Stimulated activated CD4-positive, alpha-beta T cell treated with anti-CD3 and anti-CD28 coated beads, Interleukin-1b, Interleukin-23, amount 100 ng/mL, for 48 hours (primary cell): ENCODE results near the gene SNED1.
"Not testable (repeated sequence)": the region's sequence is repeated elsewhere in the genome, so short reads cannot be mapped to it uniquely, and the experiment has no call there.

Experiments
- DNase-seq: peaks from one replicate; pipeline ENCODE4 v3.0.0-alpha.2; 2020

The SNED1 gene

GRCh38 chr2:241091201-241091600, 92.8 kb downstream of the SNED1 start:
- no peak for DNase-seq

DNA sequence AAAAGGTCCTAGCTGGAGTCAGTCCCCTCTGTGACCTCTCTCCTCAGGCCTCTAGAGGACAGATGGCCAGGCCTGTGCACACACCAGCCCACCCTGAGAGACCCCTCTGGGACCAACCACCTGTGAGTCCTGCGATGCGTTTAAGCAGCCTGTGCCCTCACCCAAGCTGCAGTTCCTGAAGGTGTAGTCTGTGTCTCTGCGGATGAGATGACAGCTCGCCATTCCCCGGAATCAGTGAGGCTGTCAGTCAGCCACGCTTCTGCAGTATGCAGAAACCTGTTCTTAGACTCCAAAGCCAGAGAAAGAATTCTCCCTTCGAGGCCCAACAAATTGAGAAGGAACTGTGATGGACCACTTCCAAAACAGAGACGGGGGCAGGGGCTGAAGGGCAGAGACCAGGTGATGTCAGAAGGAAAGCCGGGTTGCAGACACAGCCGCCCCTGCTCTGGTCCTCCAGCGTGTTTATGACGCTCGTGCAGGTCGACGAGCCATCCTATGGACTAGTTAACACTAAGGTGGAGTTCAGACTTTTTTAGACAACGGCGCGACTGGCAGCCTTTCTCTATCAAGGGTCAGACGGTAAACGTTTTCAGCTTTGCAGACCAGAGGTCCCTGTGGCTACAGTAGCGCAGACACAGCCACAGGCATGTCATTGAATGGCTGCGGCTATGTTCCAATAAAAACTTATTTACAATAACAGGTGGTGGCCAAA, 93.5 kb downstream of the SNED1 start:
- DNase-seq = no peak

DNA sequence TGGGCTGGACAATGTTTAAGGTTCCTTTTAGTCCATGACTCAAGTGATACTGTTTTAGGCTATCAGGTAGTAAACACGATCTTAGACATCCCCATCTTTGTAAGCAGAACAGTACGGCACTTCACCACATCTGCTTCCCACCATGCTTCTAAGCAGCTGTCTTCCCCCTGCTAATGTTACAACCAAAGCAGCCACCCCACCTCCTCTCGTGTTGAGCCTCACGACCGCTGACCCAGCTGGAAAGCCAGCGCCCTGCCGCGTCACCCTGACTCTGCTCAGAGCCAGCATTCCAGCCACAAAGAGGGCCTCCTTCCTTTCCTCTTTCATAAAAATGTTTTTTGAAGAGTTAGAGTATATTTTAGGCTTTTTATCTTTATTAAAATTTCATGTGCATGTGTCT, 94.3 kb downstream of the SNED1 start:
- DNase-seq = no peak

GRCh38 chr2:241093133-241093781, 94.8 kb downstream of the SNED1 start:
- DNase-seq = not testable (repeated sequence)

DNA sequence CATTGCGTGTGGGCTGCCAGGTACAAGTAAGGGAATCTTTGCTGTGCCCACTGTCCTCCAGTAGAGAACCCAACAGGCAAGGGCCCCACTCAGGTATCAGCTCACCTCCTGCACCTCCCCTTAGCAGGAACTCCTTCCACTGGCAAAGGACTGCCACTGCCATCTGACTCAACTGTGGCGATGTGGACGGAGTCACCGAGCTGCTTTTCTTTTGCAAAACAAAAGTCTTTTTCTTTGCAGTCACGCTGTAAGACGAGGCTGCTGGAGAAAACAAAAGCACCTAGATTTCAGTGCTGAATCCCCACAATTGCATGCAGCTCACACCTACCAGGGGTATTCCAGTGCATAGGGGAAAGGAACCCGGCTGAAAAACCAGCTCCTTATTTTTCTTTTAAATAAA, 95.8 kb downstream of the SNED1 start:
- no peak for DNase-seq

DNA sequence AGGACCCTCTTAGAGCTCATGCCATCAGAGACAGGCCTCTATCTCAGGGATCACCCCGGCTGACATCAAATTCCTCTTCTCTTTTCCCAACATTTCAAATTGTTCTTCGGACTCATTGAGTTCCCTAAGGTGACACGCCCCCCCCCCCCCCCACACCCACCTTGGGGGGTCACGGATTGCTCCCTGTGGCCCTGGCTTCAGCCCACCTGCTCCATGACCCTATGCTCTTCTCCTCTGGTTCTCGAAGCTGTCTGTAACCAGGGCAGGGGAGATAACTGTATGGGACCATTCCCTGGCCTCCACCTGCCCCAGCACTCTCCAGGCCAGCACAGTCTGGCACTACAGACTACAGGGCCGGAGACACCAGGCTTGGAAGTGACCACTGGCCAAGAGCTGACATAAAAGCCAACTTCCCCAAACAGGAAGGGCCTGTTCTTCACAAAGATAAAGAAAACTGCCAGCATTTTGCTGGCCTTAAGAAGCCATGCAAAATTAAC, 96.6 kb downstream of the SNED1 start:
- DNase-seq = no peak

DNA sequence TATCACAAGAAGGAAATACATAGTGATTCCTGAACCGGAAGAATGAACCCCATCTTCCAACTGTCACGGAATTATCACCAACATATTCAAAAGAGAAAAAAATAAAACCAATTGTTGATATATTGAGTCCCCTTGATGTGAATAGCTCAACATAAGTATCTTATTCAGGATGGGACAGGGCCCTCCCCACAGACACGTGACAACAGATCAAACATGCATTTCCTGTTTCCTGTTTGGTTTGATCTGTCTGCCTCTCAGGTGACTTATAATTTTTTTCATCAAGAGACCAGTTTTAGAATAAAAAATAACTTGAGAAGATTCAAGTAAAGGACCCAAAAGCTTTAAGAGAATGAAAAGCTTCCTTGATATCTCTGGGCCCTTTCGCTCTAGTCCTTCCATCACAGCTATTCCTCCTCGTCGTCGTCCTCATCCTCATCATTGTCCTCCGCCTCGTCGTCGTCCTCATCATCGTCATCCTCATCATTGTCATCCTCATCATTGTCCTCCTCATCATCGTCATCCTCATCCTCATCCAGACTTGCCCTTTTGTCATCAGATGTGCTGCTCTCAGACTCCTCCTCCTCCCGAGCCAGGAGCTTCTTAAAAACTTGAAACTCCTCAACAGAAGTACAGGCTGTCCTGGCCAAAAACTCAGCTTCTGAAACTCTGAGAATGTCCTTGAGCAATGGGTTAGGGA, 97.3 kb downstream of the SNED1 start:
- DNase-seq = no peak

GRCh38 chr2:241096979-241097378, 98.6 kb downstream of the SNED1 start:
- DNase-seq = no peak

DNA sequence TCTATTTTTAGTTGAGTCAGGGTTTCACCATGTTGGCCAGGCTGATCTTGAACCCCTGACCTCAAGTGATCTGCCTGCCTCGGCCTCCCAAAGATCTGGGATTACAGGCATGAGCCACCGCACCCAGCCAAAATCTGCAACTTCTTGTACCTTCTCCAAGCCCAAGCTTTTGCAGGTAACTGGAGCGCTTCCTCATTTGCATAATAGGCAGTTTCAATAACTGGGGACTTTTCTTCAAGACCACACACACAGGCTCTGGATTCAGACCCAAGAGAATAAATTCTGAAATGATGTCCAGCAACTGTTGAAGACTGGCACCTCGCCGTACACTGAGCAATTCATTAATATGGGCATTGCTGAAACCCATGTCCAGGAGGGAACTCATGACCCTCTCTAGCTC, 100.8 kb downstream of the SNED1 start:
- DNase-seq = no peak

DNA sequence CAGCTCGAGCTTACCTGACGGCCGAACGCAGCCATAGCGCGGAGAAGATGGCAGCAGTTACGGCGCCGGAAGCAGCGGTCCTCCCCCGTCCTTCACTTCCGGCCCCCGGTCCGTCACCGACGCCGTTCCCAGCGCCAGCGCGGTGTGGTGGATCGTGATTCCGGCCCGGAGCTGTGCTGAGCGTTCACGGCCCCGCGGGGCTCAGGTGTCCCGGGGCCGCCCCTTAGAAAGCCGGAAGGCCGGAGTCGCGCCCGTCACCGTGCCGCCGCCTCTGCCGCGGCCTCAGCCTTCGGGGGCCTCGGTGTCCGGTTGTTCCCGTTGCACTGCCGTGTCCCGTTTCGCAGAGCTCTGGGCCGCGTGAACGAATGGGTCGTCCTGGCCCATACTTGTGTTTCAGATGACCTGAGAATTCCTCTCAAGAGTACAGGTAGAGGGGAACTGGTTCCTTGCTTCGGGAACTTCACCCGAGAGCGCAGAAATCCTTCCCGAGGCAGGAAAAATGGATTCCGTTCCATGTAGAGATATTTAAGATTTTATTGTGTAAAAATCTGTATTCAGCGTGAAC, 103.9 kb downstream of the SNED1 start, which contains the start of gene MTERF4:
TSS of gene MTERF4 (minus strand) at position 49 of the 565 bp plus-strand sequence. CDS start at position 35, 14 bp downstream.
- peak; percentile 91 for DNase-seq

DNA sequence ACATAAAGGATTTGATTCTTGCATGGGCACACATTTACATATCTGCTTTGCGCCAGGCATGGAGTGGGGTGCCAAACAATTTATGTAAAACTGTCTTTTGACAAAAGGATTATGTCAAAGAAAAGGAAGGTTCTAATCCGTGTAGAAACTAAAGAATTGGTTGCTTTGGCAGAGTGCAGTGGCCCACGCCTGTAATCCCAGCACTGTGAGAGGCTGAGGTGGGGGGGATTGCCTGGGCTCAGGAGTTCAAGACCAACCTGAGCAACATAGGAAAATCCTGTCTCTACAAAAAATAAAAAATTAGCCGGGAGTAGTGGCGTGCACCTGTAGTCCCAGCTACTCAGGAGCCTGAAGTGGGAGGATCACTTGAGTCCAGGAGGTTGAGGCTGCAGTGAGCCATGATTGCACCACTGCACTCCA, 104.8 kb downstream of the SNED1 start:
- no peak for DNase-seq

DNA sequence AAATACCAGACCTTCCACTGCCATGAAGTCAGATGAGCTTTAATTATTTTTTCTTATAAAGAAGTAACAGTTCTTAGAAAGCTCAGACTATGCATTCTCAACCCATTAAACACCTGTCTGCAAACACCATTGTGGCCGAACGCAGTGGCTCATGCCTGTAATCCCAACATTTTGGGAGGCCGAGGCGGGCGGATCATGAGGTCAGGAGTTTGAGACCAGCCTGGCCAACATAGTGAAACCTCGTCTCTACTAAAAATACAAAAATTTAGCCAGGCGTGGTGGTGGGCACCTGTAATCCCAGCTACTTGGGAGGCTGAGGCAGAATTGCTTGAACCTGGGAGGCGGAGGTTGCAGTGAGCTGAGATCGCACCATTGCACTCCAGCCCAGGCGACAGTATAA, 106.2 kb downstream of the SNED1 start:
- not testable (repeated sequence) for DNase-seq

GRCh38 chr2:241105641-241106040, 107.2 kb downstream of the SNED1 start:
- DNase-seq = no peak

DNA sequence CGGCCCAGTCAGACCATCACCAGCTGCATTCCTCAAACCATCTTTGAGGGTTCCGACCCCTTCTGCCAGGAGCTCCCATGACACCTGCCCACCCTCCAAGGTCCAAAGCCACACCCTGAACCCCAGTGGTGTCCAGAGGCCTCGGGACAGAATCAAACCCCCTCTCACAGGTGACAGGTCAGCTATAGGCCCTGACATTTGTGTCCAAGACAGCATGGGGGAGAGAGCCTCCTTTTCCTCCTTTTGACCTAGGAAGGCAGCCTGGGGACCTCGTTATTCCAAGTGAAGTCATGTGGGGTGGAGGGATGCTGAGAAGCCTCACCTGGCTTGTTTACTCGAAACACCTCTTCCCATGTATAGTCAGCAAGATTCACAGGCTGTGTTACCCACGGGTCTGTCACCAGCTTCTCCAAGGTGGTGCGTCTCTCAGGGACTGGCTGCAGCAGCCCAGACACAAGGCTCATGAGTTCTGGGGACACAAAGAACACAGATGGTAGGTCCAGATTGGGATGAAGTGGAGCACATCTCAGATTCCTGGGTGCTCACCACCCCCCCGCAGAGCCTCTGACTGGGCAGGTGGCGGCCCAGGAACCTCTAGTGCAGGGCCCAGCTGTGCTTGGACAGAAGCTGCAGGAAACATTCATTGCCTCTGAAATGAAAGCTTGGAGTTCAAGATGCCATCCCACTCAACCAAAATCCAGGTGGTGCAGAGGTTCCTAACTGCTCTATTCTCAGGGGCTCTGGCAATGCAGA, 108.8 kb downstream of the SNED1 start:
- no peak for DNase-seq

DNA sequence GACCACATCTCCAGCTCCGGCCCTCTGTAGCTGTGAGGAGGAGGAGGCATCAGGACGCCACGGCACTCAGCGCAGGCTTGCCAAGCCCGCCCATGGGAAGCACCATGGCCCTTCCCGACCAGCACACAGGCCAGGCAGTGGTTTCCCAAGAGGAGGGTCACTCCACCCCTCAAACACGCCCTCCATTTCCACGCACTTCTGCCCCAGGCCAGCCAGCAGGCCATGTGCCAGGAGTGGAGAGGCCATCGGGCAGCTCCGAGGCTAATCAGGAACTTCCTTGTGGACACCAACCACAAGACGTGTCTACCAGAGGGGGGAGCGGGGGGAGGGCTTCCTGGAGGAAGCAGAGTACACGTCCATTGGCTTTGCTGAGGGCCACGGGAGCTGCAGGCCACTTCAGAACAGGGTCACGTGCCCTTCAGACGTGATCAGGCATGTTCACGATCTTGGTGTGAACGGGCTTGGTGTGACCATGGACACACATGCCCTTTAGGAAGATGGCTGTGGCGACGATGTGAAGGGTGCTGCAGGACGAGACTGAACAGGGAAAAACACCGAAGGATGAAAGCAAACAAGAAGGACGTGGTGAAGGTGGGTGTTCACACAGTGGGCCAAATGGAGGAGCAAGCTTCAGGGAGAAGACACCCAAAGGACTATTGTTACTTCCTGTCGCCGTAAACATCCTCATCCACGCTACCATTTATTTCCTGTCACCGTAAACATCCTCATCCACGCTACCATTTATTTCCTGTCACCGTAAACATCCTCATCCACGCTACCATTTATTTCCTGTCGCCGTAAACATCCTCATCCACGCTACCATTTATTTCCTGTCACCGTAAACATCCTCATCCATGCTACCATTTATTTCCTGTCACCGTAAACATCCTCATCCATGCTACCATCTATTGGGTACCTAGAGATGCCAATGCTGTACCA, 110.1 kb downstream of the SNED1 start:
- DNase-seq = no peak

DNA sequence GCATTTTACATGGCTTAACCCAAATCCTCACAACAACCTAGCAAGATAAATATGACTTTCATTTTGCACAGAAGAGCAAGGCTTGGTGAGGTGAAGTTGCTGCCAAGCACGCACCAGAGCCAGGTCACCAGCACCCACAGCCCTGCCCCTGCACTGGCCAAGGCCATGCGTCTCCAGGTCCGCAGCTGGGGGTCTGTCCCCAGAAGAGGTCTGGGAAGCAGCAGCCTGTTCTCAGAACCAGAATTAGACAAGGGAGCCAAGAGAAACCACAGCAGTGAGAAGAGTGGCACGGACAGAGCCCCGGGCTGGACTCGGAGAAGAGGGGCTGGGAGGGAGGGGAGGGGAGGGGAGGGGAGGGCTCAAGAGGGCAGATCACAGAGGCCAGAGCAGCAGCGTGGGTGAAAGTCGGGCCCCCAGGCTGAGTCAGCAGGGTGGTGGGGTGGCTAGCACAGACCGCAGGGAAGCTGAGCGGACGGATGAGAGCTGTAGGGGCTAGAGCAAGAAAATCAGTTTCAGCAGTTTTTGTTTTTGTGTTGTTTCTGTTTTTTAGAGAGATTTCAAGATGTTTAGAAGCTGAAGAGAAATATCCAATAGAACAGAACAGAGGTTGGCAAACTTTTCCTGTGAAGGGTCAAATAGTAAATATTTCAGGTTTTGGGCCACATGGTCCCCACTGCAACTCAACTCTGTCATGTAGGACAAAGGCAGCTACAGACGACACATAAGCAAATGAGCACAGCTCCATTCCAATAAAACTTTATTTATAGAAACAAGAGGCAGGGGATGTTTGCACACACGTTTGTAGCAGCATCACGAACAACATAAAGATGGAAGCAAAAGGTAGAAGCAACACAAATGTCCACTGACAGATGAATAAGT, 111.0 kb downstream of the SNED1 start:
- no peak for DNase-seq

DNA sequence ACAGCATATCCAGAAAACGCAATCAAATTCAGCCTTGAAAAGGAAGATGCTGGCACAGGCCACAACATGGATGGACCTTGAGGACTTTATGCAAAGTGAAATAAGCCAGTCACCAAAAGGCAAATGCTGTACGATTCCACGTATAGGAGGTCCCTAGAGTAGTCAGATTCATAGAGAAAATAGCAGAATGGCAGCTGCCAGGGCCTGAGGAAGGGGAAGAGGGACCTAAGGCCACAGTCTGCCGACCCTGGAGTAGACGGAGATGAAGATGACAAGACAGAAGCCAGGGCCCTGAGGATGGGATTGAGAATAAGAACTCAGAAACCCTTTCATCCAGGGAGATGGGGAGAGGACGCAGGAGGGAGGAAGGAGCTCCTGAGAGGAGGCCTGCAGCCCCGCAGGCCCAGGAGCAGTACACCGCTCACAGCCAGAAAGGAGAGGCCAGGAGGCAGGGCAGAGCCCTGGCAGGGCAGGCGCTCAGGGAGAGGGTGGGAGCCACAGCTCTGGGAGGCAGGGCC, 111.7 kb downstream of the SNED1 start:
- no peak for DNase-seq

DNA sequence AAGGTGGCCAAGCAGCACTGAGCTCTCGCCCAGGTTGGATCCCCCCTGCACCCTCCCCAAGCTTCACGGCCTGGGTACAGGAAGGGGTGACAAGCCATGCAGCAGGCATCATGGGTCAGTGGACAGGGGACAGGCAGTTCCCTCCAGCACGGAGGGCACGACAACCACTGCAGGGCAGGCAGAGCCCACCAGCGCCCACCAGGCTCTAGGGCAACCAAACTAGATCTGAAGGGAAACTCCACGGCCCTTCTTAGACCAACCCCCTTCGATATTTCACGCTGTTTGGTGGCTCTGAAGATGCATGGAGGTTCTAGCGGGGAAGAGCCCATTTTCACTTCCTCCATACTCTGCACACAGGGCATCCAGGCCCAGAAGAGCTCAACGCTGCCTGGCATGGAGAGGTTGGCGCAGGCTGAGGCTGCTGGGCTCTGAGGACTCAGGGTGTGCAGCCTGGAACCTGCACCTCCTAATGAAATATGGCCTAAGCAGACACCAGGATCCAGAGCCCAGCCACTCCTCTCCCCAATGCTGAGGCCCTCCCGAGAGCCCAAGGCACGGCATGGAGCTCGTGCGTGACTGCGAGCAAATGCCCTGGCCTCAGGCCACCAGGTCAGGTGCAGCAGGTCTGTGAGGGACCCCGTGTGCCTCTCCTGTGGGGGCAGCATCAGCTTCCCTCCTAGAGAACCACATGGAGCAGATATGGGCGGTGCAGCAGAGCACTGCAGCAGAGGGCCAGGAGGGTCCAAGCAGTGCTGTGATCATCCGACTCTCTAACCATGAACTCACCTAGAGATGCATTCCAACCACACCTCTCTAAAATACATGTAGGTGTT, 112.4 kb downstream of the SNED1 start:
- no peak for DNase-seq

DNA sequence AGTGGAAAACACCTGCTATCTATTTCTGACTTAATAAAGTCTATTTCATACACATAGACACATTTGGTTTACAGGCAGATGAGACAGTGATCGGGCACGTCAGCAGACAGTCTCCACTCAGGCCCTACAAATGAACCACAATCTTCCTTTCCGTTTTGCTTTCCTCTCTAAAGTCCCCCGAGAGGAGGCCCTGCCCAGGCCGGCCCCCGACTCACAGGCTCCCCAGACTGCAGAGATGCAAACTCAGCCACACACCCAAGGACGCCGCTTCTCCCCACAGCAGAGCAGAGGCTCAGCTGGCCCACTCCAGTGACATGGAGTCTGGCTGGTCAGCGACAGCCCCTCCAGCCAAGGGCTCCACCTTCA, 113.0 kb downstream of the SNED1 start:
- DNase-seq = no peak
